A549 (cell line): ENCODE measurements around the gene MAMDC4. TPM values are rescaled to one million over a fixed set of nuclear protein-coding genes. Genes with fewer than 3 reads are reported as not detected.
A peak's percentile ranks its signal among the peaks of the same experiment; 100 is the strongest.

Source experiments
- ATAC-seq, 2 experiments: fragments of 200-7000 bp in 1 of 2; fragments of >200 bp in 1 of 2; cut with Nextera tagmentation in 1 of 2; cut with Tn5 transposase in 1 of 2; 3 replicates each; pipeline versions ENCODE4 v1.8.0 to v1.9.1; 2018 to 2020; ENCODE audit warnings: mild to moderate bottlenecking in 1 of 2, moderate library complexity in 1 of 2
- CTCF ChIA-PET: fragments of 300-600 bp; sonication (Branson Sonifier 250); formaldehyde crosslinking; extraction: SDS; loops from one replicate; lab custom pipeline; 2021; ENCODE audit warnings: antibody characterized with exemption, inconsistent platforms; lab: Yijun Ruan, JAX
- POLR2A ChIA-PET: fragments of 350-600 bp; formaldehyde crosslinking; extraction: SDS; loops from one replicate; lab custom pipeline; 2021; ENCODE audit warnings: antibody characterized with exemption, inconsistent platforms; lab: Yijun Ruan, JAX
- DNase-seq, 2 experiments: peaks; one replicate each; pipeline versions ENCODE4 v3.0.0 to v3.0.0-alpha.2; 2011 to 2016; ENCODE audit warnings: low read depth in 1 of 2, low spot score in 1 of 2
- FAIRE-seq: peaks from 2 replicates; lab custom pipeline; 2011; peaks lifted over from hg19 to GRCh38; lab: Jason Lieb, UNC
- H3K27ac ChIP-seq, 2 experiments: fragments of >200 bp; sonication (Bioruptor Twin); formaldehyde crosslinking; 3 replicates each; pipeline ENCODE4 v1.5.1; 2016 to 2017
- H3K4me1 ChIP-seq: fragments of >200 bp; sonication (Bioruptor Twin); formaldehyde crosslinking; 3 replicates; pipeline ENCODE4 v1.6.1; 2016
- H3K4me2 ChIP-seq: fragments of >200 bp; sonication (Bioruptor Twin); formaldehyde crosslinking; 3 replicates; pipeline ENCODE4 v1.6.1; 2016
- H3K4me3 ChIP-seq: fragments of >200 bp; sonication (Bioruptor Twin); formaldehyde crosslinking; 3 replicates; pipeline ENCODE4 v1.5.1; 2016
- H3K9me3 ChIP-seq: fragments of >200 bp; sonication (Bioruptor Twin); formaldehyde crosslinking; 3 replicates; pipeline ENCODE4 v1.6.1; 2016
- BHLHE40 ChIP-seq: IDR thresholded peaks from 2 replicates; pipeline ENCODE4 v1.6.1; 2012; ENCODE audit warnings: low read depth, low read length, inconsistent platforms
- CBX8 ChIP-seq: fragments of 200-600 bp; sonication (generic); IDR thresholded peaks from 2 replicates; pipeline ENCODE4 v1.6.1; 2016
- CHD4 ChIP-seq: fragments of 200-600 bp; sonication (generic); IDR thresholded peaks from 2 replicates; pipeline ENCODE4 v1.6.1; 2016; ENCODE audit warnings: antibody characterized with exemption, mild to moderate bottlenecking, borderline replicate concordance
- EP300 ChIP-seq, 2 experiments: fragments of >200 bp; sonication (Bioruptor Twin); formaldehyde crosslinking; IDR thresholded peaks; 2 replicates in 1 of 2; 3 replicates in 1 of 2; pipeline ENCODE4 v1.6.1; 2016 to 2017
- ESRRA ChIP-seq: fragments of 150-350 bp; IDR thresholded peaks from 2 replicates; pipeline ENCODE4 v1.6.1; 2014; ENCODE audit warnings: mild to moderate bottlenecking, low read length, borderline replicate concordance
- FOXS1 ChIP-seq: fragments of 250-450 bp; sonication (Bioruptor Pico); IDR thresholded peaks from 2 replicates; pipeline ENCODE4 v1.5.0; 2020; ENCODE audit warnings: mild to moderate bottlenecking, moderate library complexity
- HDAC2 ChIP-seq: fragments of 200-600 bp; sonication (generic); IDR thresholded peaks from 2 replicates; pipeline ENCODE4 v1.6.1; 2016
- HEYL ChIP-seq: fragments of 250-450 bp; sonication (Bioruptor Pico); IDR thresholded peaks from 2 replicates; pipeline ENCODE4 v1.8.0; 2021; ENCODE audit warnings: mild to moderate bottlenecking, moderate library complexity
- JUN ChIP-seq, 2 experiments: fragments of >200 bp; sonication (Bioruptor Twin); formaldehyde crosslinking; IDR thresholded peaks; 2 replicates in 1 of 2; 3 replicates in 1 of 2; pipeline ENCODE4 v1.6.1; 2016 to 2017
- MAFK ChIP-seq: fragments of 450-650 bp; IDR thresholded peaks from 2 replicates; pipeline ENCODE4 v1.6.1; 2014; ENCODE audit not compliant: partially characterized antibody
- MAZ ChIP-seq: fragments of 150-350 bp; IDR thresholded peaks from 2 replicates; pipeline ENCODE4 v1.6.1; 2014; ENCODE audit warnings: antibody characterized with exemption, low read depth, low read length, borderline replicate concordance
- NFE2L2 ChIP-seq: fragments of 150-350 bp; conservative IDR thresholded peaks from 2 replicates; pipeline ENCODE4 v1.6.1; 2014; ENCODE audit warnings: low read length
- POLR2A ChIP-seq: IDR thresholded peaks from 2 replicates; pipeline ENCODE4 v1.6.1; 2012; ENCODE audit warnings: mild to moderate bottlenecking, low read length
- POLR2AphosphoS2 ChIP-seq: conservative IDR thresholded peaks from 2 replicates; pipeline ENCODE4 v1.6.1; 2012; ENCODE audit warnings: low read length, improper control_type of control experiment, inconsistent platforms
- RAD21 ChIP-seq, 2 experiments: fragments of >200 bp in 1 of 2; sonication (Bioruptor Twin) in 1 of 2; formaldehyde crosslinking in 1 of 2; IDR thresholded peaks in 1 of 2; conservative IDR thresholded peaks in 1 of 2; 2 replicates in 1 of 2; 3 replicates in 1 of 2; pipeline ENCODE4 v1.6.1; 2012 to 2018; ENCODE audit warnings: inconsistent platforms in 1 of 2
- RNF2 ChIP-seq: fragments of 200-600 bp; sonication (generic); IDR thresholded peaks from 2 replicates; pipeline ENCODE4 v1.6.1; 2016; ENCODE audit warnings: low read depth, mild to moderate bottlenecking, antibody characterized with exemption, moderate library complexity, borderline replicate concordance
- ZNF302 ChIP-seq: fragments of 250-450 bp; sonication (Bioruptor Pico); IDR thresholded peaks from 2 replicates; pipeline ENCODE4 v1.9.0; 2021; ENCODE audit warnings: inconsistent platforms, mild to moderate bottlenecking, moderate library complexity
- WGBS: methylation state at CpG from one replicate; pipeline ENCODE4 v1.1.6; 2017; ENCODE audit errors: missing lambda C conversion rate; 5-methylcytosine and 5-hydroxymethylcytosine counted together
- polyA plus RNA-seq, 4 experiments: library from polyadenylated mRNA; depleted of rRNA in 3 of 4; stranded (reverse); fragments of >200 nt; fragmentation: RNase III in 1 of 4; extraction: RNeasy Plus Mini Kit Qiagen cat#74134 plus additional on column Dnase treatment in 1 of 4; gene quantifications; 2 replicates in 3 of 4; 3 replicates in 1 of 4; pipeline ENCODE4 v1.2.3, GENCODE V29; 2011 to 2017
- TF ChIP-seq, protein P1 (sequence below): fragments of 250-450 bp; sonication (Bioruptor Pico); IDR thresholded peaks from 2 replicates; pipeline ENCODE4 v1.5.0; 2020; ENCODE audit warnings: low read depth, mild to moderate bottlenecking, moderate library complexity
- TF ChIP-seq, protein P2 (sequence below): fragments of 250-450 bp; sonication (Bioruptor Pico); IDR thresholded peaks from 2 replicates; pipeline ENCODE4 v1.5.0; 2021; ENCODE audit warnings: mild to moderate bottlenecking, moderate library complexity, borderline replicate concordance
- TF ChIP-seq, protein P3 (sequence below): fragments of 150-350 bp; IDR thresholded peaks from 2 replicates; pipeline ENCODE4 v1.6.1; 2014; ENCODE audit warnings: low read depth, mild to moderate bottlenecking, low read length
- TF ChIP-seq, protein P4 (sequence below): fragments of >200 bp; sonication (Bioruptor Twin); formaldehyde crosslinking; IDR thresholded peaks from 3 replicates; pipeline ENCODE4 v1.5.1; 2016
- TF ChIP-seq, protein P5 (sequence below): fragments of >200 bp; sonication (Bioruptor Twin); formaldehyde crosslinking; IDR thresholded peaks from 2 replicates; pipeline ENCODE4 v1.6.1; 2016
- TF ChIP-seq, protein P6 (sequence below): IDR thresholded peaks from 2 replicates; pipeline ENCODE4 v1.6.1; 2012
- TF ChIP-seq, protein P7 (sequence below): fragments of 450-650 bp; IDR thresholded peaks from 2 replicates; pipeline ENCODE4 v1.6.1; 2014; ENCODE audit warnings: antibody characterized with exemption

The MAMDC4 gene
- polyA plus RNA-seq, 2 of the 4 experiments (the other 2 are of a cell fraction): 1.3 to 7.3 TPM

DNA sequence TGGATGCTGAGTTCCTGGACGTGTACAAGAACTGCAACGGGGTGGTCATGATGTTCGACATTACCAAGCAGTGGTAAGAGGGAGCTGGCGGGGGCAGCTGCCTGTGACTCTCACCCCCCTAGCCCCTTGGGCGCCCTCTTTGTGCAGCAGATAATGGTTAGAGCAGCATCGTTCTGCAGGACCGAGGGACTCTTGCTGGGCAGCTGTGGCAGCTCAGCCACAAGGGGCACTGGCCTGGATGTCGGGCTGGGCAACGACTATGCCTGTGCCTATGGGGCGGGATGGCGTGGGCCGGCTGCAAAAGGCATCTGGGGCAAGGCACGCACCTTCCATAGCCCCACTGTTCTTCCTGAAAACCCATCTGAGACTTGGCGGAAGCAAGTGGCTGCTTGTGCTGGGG is 22.7 kb upstream of the MAMDC4 start:
- no peak for DNase-seq
- POLR2A ChIA-PET: no interaction called here
- TF ChIP-seq, protein P1, sequence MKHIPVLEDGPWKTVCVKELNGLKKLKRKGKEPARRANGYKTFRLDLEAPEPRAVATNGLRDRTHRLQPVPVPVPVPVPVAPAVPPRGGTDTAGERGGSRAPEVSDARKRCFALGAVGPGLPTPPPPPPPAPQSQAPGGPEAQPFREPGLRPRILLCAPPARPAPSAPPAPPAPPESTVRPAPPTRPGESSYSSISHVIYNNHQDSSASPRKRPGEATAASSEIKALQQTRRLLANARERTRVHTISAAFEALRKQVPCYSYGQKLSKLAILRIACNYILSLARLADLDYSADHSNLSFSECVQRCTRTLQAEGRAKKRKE: no peak
- TF ChIP-seq CHD4 (no peak), RAD21 (conservative IDR thresholded peaks at IDR 0.05 in 1 of 2, IDR thresholded peaks at IDR 0.05 in 1 of 2) (no peak)
- CTCF ChIA-PET: interaction anchor here (0.7 to 8.1 kb wide), 6 partner anchors 10 to 235 kb away, joined by 3 to 72 read pairs (median 4); partner anchors contain the start of gene AJM1
- H3K4me3 ChIP-seq: no peak overlapping the region
- peak in 1 of 2 experiments; percentile 24; a peak in 2 of 6 replicates for ATAC-seq
- H3K4me2 ChIP-seq: no peak overlapping the region
- H3K4me1 ChIP-seq: no peaks in the 10 kb centered on the region
- no peak overlapping the region for H3K27ac ChIP-seq
- WGBS: 89% methylated on average over 10 of the region's 14 CpGs
- no peaks in the 10 kb centered on the region for H3K9me3 ChIP-seq
- FAIRE-seq: no peak

DNA sequence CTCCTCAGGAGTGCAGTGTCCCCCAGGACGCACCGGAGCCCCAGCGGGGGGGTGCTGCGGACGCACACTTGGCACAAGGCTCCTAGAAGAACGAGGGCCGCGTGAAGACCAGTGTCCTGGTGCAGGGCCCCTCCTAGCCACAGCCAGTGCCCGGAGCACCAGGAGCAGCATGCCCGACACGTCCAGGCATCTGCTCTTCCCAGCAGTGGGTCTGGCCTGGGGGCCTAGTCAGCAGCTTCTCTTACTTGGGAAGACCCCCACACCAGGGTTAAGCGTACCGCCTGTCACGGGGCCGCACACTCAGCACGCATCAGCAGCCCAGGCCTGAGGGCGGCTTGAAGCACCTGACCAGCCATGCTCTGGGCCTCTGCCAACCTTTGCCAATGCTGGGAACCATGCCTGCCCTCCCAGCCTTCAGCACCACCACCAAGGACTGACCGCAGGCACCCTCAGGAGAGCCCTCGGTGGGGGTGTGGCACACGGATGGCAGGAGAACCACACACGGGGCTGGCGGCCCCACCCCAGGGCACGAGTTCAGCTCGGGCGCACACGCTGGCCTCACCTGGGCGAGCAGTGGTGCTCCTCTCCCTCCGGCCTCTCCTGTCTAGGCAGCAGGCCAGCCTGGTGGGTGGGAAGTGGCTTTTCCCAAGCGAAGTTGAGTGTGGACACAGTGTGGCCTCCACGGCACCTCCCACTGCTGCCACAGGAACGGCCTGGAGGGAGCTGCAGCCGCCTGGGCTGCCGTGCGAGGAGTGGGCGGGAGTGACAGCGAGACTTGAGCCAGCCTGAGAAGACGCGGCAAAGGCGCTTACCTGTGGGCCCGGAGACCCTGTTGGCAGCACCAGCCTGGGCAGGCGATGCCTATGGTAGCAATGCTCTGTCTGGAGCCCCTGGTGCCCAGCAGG is 21.9 kb upstream of the MAMDC4 start:
- no peak overlapping the region for H3K27ac ChIP-seq
- DNase-seq (no peak), ATAC-seq (no peak), FAIRE-seq (no peak)
- CTCF ChIA-PET: interaction anchor here (0.7 to 8.1 kb wide), 5 partner anchors 13 to 42 kb away, joined by 3 to 72 read pairs (median 4); partner anchors contain the start of gene AJM1
- POLR2A ChIA-PET: no interaction called here
- no peaks in the 10 kb centered on the region for H3K4me1 ChIP-seq
- H3K9me3 ChIP-seq: no peaks in the 10 kb centered on the region
- WGBS: 95% methylated on average over 14 of the region's 41 CpGs
- H3K4me3 ChIP-seq: no peak overlapping the region
- no peak overlapping the region for H3K4me2 ChIP-seq
- TF ChIP-seq CBX8: no peak

DNA sequence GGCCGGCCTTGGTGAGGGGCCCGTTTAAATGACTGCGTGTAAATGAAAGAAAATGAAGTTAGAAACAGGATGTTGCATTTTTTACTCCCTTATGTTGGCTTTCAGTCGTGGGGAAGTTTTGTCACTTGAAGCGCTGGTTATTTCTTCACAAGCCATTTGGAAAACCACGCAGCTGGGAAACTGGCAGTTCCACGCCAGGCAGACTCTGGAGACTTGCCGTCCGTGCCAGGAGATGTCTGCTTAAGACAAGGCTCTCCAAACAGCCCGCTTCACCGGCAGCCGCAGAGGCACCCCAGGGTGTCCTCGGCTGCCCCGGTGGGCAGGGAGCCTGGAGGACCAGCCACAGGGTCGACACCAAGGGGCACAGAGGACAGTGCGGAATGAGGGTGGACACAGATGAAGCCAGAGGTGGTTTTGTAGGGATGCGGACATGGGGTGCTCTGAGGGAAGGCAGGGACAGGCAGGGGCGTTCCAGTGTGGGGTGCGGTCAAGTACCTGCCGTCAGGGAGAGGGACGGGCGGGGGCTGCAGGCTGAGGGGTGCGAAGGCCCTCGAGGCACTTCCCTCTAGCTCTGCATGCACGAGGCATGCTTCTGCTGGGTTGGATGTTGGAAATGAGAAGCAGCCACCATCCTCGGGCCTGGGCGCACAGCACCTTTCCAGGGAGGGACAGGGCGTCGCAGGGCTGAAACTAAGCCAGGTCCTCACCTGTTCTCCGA is 21.0 kb upstream of the MAMDC4 start:
- no peak for ATAC-seq
- 91% methylated on average over 28 of the region's 30 CpGs for WGBS

DNA sequence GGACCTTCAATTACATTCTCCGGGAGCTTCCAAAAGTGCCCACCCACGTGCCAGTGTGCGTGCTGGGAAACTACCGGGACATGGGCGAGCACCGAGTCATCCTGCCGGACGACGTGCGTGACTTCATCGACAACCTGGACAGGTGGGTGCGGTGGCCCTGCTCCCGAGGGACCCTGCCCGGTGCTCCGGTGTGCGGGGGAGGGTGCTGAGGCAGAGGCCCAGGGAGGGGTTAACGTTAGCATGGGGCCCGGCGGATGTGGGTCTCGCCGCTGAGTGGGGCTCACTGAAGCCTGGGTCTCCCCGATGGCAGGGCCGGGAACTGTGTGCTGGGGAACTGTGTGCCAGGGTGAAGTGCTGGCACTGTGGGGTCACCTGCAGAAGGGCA is 20.4 kb upstream of the MAMDC4 start:
- FAIRE-seq: no peak
- ChIA-PET CTCF (interaction anchor here (1.1 to 8.1 kb wide), 3 partner anchors 11 to 198 kb away, joined by 3 to 72 read pairs (median 4); partner anchors contain the start of gene AJM1), POLR2A (no interaction called here)
- no peak for ATAC-seq
- 95% methylated on average over 18 of the region's 23 CpGs for WGBS
- H3K4me3 ChIP-seq: no peak overlapping the region
- H3K27ac ChIP-seq: no peak overlapping the region
- DNase-seq: no peak
- no peaks in the 10 kb centered on the region for H3K4me1 ChIP-seq
- H3K9me3 ChIP-seq: no peaks in the 10 kb centered on the region
- no peak overlapping the region for H3K4me2 ChIP-seq
- TF ChIP-seq POLR2A (no peak), BHLHE40 (no peak), ZNF302 (no peak), EP300 (IDR thresholded peaks at IDR 0.05) (no peak), HDAC2 (no peak), NFE2L2 (no peak), MAZ (no peak)
- TF ChIP-seq, protein P2, sequence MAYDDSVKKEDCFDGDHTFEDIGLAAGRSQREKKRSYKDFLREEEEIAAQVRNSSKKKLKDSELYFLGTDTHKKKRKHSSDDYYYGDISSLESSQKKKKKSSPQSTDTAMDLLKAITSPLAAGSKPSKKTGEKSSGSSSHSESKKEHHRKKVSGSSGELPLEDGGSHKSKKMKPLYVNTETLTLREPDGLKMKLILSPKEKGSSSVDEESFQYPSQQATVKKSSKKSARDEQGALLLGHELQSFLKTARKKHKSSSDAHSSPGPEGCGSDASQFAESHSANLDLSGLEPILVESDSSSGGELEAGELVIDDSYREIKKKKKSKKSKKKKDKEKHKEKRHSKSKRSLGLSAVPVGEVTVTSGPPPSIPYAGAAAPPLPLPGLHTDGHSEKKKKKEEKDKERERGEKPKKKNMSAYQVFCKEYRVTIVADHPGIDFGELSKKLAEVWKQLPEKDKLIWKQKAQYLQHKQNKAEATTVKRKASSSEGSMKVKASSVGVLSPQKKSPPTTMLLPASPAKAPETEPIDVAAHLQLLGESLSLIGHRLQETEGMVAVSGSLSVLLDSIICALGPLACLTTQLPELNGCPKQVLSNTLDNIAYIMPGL: no peak
- TF ChIP-seq, protein P3, sequence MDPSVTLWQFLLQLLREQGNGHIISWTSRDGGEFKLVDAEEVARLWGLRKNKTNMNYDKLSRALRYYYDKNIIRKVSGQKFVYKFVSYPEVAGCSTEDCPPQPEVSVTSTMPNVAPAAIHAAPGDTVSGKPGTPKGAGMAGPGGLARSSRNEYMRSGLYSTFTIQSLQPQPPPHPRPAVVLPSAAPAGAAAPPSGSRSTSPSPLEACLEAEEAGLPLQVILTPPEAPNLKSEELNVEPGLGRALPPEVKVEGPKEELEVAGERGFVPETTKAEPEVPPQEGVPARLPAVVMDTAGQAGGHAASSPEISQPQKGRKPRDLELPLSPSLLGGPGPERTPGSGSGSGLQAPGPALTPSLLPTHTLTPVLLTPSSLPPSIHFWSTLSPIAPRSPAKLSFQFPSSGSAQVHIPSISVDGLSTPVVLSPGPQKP: no peak
- TF ChIP-seq, protein P4, sequence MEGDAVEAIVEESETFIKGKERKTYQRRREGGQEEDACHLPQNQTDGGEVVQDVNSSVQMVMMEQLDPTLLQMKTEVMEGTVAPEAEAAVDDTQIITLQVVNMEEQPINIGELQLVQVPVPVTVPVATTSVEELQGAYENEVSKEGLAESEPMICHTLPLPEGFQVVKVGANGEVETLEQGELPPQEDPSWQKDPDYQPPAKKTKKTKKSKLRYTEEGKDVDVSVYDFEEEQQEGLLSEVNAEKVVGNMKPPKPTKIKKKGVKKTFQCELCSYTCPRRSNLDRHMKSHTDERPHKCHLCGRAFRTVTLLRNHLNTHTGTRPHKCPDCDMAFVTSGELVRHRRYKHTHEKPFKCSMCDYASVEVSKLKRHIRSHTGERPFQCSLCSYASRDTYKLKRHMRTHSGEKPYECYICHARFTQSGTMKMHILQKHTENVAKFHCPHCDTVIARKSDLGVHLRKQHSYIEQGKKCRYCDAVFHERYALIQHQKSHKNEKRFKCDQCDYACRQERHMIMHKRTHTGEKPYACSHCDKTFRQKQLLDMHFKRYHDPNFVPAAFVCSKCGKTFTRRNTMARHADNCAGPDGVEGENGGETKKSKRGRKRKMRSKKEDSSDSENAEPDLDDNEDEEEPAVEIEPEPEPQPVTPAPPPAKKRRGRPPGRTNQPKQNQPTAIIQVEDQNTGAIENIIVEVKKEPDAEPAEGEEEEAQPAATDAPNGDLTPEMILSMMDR: no peak
- TF ChIP-seq, protein P5, sequence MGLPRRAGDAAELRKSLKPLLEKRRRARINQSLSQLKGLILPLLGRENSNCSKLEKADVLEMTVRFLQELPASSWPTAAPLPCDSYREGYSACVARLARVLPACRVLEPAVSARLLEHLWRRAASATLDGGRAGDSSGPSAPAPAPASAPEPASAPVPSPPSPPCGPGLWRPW: no peak

More for the DNA sequence above, 21.0 kb upstream of the MAMDC4 start:
- TF ChIP-seq FOXS1 (no peak), ESRRA (no peak), POLR2AphosphoS2 (no peak), JUN (IDR thresholded peaks at IDR 0.05) (no peak), HEYL (CRISPR knock-in tag) (no peak), MAFK (no peak), RNF2 (no peak)
- TF ChIP-seq, protein P6, sequence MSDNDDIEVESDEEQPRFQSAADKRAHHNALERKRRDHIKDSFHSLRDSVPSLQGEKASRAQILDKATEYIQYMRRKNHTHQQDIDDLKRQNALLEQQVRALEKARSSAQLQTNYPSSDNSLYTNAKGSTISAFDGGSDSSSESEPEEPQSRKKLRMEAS: no peak
- TF ChIP-seq, protein P7, sequence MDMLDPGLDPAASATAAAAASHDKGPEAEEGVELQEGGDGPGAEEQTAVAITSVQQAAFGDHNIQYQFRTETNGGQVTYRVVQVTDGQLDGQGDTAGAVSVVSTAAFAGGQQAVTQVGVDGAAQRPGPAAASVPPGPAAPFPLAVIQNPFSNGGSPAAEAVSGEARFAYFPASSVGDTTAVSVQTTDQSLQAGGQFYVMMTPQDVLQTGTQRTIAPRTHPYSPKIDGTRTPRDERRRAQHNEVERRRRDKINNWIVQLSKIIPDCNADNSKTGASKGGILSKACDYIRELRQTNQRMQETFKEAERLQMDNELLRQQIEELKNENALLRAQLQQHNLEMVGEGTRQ: no peak
- Histone ChIP-seq H3K4me3 (no peak overlapping the region), H3K9me3 (no peaks in the 10 kb centered on the region), H3K4me1 (no peaks in the 10 kb centered on the region), H3K4me2 (no peak overlapping the region), H3K27ac (no peak overlapping the region)
- ChIA-PET CTCF (interaction anchor here (0.8 to 8.1 kb wide), 2 partner anchors 12 to 39 kb away, joined by 3 to 72 read pairs; partner anchors contain the start of gene AJM1), POLR2A (no interaction called here)
- no peak for DNase-seq
- no peak for FAIRE-seq
